ENCODE results near the gene NKX2-3. TPM values are rescaled to one million over a fixed set of nuclear protein-coding genes. Genes with fewer than 3 reads are reported as not detected.
A peak's percentile ranks its signal among the peaks of the same experiment; 100 is the strongest.

The NKX2-3 gene
- not detected in 2 replicates for total RNA-seq (2012; rRNA removed)

DNA sequence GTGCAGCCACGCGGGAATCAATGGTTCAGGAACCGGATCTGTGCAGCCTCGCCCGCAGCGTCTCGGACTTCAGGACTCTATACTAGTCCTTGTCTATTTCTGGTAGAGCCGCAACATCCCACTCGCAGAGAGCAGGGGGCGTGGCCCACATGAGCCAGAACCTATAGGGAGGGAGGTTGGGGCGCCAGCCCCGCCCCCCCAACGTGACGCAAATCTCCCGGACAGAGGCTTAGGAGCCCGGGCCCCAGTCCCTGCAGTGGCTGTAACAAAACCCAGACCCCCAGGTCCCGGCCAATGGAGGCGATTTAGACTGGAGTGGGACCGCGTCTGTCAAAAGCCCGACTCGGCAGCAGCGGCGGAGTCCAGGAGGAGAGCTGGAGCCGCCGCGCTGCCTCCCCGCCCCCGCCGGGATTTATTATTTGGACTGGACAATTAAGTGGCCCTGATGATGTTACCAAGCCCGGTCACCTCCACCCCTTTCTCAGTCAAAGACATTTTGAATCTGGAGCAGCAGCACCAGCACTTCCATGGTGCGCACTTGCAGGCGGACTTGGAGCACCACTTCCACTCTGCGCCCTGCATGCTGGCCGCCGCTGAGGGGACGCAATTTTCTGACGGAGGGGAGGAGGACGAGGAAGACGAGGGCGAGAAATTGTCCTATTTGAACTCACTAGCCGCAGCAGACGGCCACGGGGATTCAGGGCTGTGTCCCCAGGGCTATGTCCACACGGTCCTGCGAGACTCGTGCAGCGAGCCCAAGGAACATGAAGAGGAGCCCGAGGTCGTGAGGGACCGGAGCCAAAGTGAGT is at the start of gene NKX2-3:
Gene NKX2-3, plus strand, starts transcription at position 256 of the 809 bp plus-strand sequence. Its CDS starts 190 bp downstream, at position 446.
- peaks cover 96% of the 10 kb centered on the region for H3K27me3 ChIP-seq (ENCODE audit: control insufficient read depth, insufficient read depth, low read length)
- no peak within 1 kb of the TSS for H3K9ac ChIP-seq (ENCODE audit: low read depth, low read length)
- H3K36me3 ChIP-seq (ENCODE audit: insufficient read depth, low read length), result no peaks in the 10 kb centered on the region
- peaks cover 3% of the 10 kb centered on the region for H3K4me1 ChIP-seq (ENCODE audit: control insufficient read depth, insufficient read depth, low read length)
- peak within 1 kb of the TSS; percentile 30 for H3K4me3 ChIP-seq (ENCODE audit: low read length)
- H3K9me3 ChIP-seq (replicated peaks; ENCODE audit: low read length), result peaks cover 5% of the 10 kb centered on the region
- peak within 1 kb of the TSS; percentile 25 for H3K4me2 ChIP-seq (ENCODE audit: low read length)

GRCh38 chr10:99484626-99485581 is 47.8 kb upstream of the NKX2-3 start:
- H3K9ac ChIP-seq (ENCODE audit: low read depth, low read length), result no peak overlapping the region
- peaks cover 36% of the 10 kb centered on the region for H3K27me3 ChIP-seq (ENCODE audit: control insufficient read depth, insufficient read depth, low read length)
- no peak overlapping the region for H3K4me2 ChIP-seq (ENCODE audit: low read length)

DNA sequence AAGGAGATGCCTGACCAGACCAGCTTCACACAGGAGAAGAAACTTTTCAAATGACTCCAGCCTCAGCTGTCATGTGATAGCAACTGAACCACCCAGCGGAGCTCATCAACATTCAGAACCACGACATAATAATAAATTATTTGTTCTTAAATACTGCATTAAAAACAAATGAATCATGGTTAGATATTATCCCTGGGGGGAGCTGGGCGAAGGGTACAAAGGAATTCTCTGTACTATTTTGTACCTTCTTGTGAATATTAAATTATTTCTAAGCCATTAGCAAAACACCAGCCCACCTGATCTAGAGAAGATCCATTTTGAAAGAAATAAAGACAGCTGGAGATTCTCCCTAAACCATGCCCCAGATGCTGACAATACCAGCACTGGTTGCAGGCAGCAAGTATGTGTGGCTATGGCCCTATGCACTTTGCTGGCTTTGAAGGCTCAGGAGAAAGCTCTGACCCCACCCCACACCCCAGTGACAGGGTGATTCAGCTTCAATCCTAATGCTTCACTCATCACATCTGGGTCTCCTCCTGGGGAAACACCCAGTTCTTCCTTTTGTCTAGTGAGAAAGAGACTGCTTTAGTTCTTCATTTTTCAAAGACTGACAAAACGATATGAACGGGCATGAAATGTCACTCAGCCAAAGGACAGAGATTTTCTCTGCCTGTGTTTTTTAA is 45.5 kb upstream of the NKX2-3 start:
- H3K27me3 ChIP-seq (ENCODE audit: control insufficient read depth, insufficient read depth, low read length), result peaks cover 43% of the 10 kb centered on the region
- H3K36me3 ChIP-seq (ENCODE audit: insufficient read depth, low read length), result no peaks in the 10 kb centered on the region
- H3K4me2 ChIP-seq (ENCODE audit: low read length), result no peak overlapping the region
- no peak overlapping the region for H3K9ac ChIP-seq (ENCODE audit: low read depth, low read length)
- no peaks in the 10 kb centered on the region for H3K9me3 ChIP-seq (replicated peaks; ENCODE audit: low read length)
- no peak overlapping the region for H3K4me3 ChIP-seq (ENCODE audit: low read length)
- no peaks in the 10 kb centered on the region for H3K4me1 ChIP-seq (ENCODE audit: control insufficient read depth, insufficient read depth, low read length)

More at GRCh38 chr10:99484626-99485581, 47.8 kb upstream of the NKX2-3 start:
- Histone ChIP-seq H3K9me3 (replicated peaks; ENCODE audit: low read length) (no peaks in the 10 kb centered on the region), H3K36me3 (ENCODE audit: insufficient read depth, low read length) (no peaks in the 10 kb centered on the region), H3K4me1 (ENCODE audit: control insufficient read depth, insufficient read depth, low read length) (no peaks in the 10 kb centered on the region), H3K4me3 (ENCODE audit: low read length) (no peak overlapping the region)

GRCh38 chr10:99489271-99489670 is 43.5 kb upstream of the NKX2-3 start:
- no peak overlapping the region for H3K4me3 ChIP-seq (ENCODE audit: low read length)
- no peak overlapping the region for H3K4me2 ChIP-seq (ENCODE audit: low read length)
- peaks cover 34% of the 10 kb centered on the region for H3K27me3 ChIP-seq (ENCODE audit: control insufficient read depth, insufficient read depth, low read length)
- H3K4me1 ChIP-seq (ENCODE audit: control insufficient read depth, insufficient read depth, low read length), result no peaks in the 10 kb centered on the region
- H3K36me3 ChIP-seq (ENCODE audit: insufficient read depth, low read length), result no peaks in the 10 kb centered on the region
- no peaks in the 10 kb centered on the region for H3K9me3 ChIP-seq (replicated peaks; ENCODE audit: low read length)
- no peak overlapping the region for H3K9ac ChIP-seq (ENCODE audit: low read depth, low read length)

DNA sequence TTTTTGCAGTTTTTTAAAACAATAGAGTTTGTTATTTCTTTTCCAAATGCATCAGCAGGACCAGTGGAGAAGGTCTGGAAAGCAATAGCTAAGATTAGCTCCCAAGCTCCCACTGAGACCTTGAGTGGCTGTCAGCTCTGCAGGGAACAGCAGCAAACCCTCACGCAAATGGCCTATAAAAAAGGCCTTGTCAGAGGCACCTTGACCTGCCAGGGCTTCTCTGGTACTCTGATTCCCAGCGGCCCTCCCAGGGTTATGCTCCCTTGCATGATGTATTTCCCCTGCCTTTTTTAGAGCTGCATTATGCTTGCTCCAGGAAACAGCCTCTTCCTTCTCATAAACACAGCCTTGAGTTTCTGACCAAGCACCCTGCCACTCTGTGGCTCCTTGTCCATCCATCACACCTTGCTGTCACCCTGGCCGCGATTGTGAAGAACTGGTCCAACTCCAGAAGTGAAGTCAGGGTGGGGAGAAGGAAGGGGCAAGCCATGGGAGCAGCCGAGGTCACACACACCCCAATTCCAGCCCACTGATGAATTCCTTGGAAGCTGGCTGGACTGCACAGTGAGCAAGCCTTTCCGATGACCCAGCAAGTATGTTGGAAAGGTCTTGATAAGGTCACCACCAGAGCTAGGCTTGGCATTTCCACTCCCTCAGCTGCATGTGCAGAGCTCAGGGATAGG is 35.3 kb upstream of the NKX2-3 start:
- Histone ChIP-seq H3K9me3 (replicated peaks; ENCODE audit: low read length) (no peaks in the 10 kb centered on the region), H3K4me1 (ENCODE audit: control insufficient read depth, insufficient read depth, low read length) (no peaks in the 10 kb centered on the region), H3K27me3 (ENCODE audit: control insufficient read depth, insufficient read depth, low read length) (peaks cover 11% of the 10 kb centered on the region), H3K4me2 (ENCODE audit: low read length) (no peak overlapping the region), H3K4me3 (ENCODE audit: low read length) (no peak overlapping the region), H3K9ac (ENCODE audit: low read depth, low read length) (no peak overlapping the region), H3K36me3 (ENCODE audit: insufficient read depth, low read length) (no peaks in the 10 kb centered on the region)

- no peaks in the 10 kb centered on the region for H3K9me3 ChIP-seq (replicated peaks; ENCODE audit: low read length)
- H3K4me3 ChIP-seq (ENCODE audit: low read length), result no peak overlapping the region
- H3K27me3 ChIP-seq (ENCODE audit: control insufficient read depth, insufficient read depth, low read length), result peaks cover 5% of the 10 kb centered on the region
- no peaks in the 10 kb centered on the region for H3K36me3 ChIP-seq (ENCODE audit: insufficient read depth, low read length)
- H3K4me2 ChIP-seq (ENCODE audit: low read length), result no peak overlapping the region
- no peak overlapping the region for H3K9ac ChIP-seq (ENCODE audit: low read depth, low read length)
- H3K4me1 ChIP-seq (ENCODE audit: control insufficient read depth, insufficient read depth, low read length), result no peaks in the 10 kb centered on the region
These were observed 26.3 kb upstream of the NKX2-3 start for GRCh38 chr10:99506416-99506815.

DNA sequence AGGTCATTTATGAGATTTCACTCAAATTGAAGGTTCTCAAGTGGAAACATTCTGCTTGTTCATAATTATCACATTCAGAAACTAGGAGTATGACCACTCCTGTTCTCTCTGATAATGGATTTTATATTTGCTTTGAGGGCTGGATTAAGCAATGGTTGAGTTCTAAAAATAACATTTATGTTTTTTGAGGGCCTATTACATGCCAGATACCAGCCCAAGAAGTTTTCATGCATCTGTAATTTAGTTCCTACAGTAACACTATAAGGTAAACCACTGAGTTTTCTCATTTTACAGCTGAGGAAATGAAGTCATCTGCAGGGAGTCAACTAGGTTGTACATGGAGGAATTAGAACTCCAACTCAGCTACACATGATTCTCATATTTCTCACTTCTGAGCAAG is 25.5 kb upstream of the NKX2-3 start:
- Histone ChIP-seq H3K9ac (ENCODE audit: low read depth, low read length) (no peak overlapping the region), H3K27me3 (ENCODE audit: control insufficient read depth, insufficient read depth, low read length) (peaks cover 5% of the 10 kb centered on the region), H3K4me2 (ENCODE audit: low read length) (no peak overlapping the region), H3K9me3 (replicated peaks; ENCODE audit: low read length) (no peaks in the 10 kb centered on the region), H3K4me1 (ENCODE audit: control insufficient read depth, insufficient read depth, low read length) (no peaks in the 10 kb centered on the region), H3K36me3 (ENCODE audit: insufficient read depth, low read length) (no peaks in the 10 kb centered on the region), H3K4me3 (ENCODE audit: low read length) (no peak overlapping the region)

GRCh38 chr10:99513061-99513460 is 19.7 kb upstream of the NKX2-3 start:
- no peak overlapping the region for H3K9ac ChIP-seq (ENCODE audit: low read depth, low read length)
- no peaks in the 10 kb centered on the region for H3K4me1 ChIP-seq (ENCODE audit: control insufficient read depth, insufficient read depth, low read length)
- peaks cover 27% of the 10 kb centered on the region for H3K27me3 ChIP-seq (ENCODE audit: control insufficient read depth, insufficient read depth, low read length)
- no peaks in the 10 kb centered on the region for H3K9me3 ChIP-seq (replicated peaks; ENCODE audit: low read length)
- no peaks in the 10 kb centered on the region for H3K36me3 ChIP-seq (ENCODE audit: insufficient read depth, low read length)
- H3K4me3 ChIP-seq (ENCODE audit: low read length), result no peak overlapping the region
- H3K4me2 ChIP-seq (ENCODE audit: low read length), result no peak overlapping the region

DNA sequence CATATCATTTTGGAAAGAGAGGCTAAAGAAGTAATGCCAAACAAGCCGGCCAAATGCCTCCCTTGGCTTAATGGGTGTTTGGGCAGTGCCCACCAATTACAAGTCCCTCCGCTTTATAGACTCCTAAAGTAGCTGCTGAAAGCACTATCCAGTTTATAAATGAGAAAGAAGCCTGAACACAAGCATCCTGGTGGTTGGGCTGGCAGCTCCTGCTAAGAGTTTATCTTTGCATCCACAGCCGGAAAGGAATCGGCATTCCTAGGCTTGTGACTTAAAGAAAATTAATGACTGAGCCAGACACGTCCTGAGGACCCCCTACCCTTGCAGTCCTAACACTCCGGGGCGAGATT is 13.1 kb upstream of the NKX2-3 start:
- Histone ChIP-seq H3K4me2 (ENCODE audit: low read length) (no peak overlapping the region), H3K27me3 (ENCODE audit: control insufficient read depth, insufficient read depth, low read length) (peaks cover 81% of the 10 kb centered on the region), H3K9ac (ENCODE audit: low read depth, low read length) (no peak overlapping the region), H3K36me3 (ENCODE audit: insufficient read depth, low read length) (no peaks in the 10 kb centered on the region), H3K9me3 (replicated peaks; ENCODE audit: low read length) (no peaks in the 10 kb centered on the region), H3K4me1 (ENCODE audit: control insufficient read depth, insufficient read depth, low read length) (no peaks in the 10 kb centered on the region), H3K4me3 (ENCODE audit: low read length) (no peak overlapping the region)

GRCh38 chr10:99520040-99520846 is 12.5 kb upstream of the NKX2-3 start:
- H3K4me3 ChIP-seq (ENCODE audit: low read length), result no peak overlapping the region
- no peaks in the 10 kb centered on the region for H3K36me3 ChIP-seq (ENCODE audit: insufficient read depth, low read length)
- H3K9me3 ChIP-seq (replicated peaks; ENCODE audit: low read length), result no peaks in the 10 kb centered on the region
- H3K9ac ChIP-seq (ENCODE audit: low read depth, low read length), result no peak overlapping the region
- H3K4me1 ChIP-seq (ENCODE audit: control insufficient read depth, insufficient read depth, low read length), result no peaks in the 10 kb centered on the region
- peaks cover 82% of the 10 kb centered on the region for H3K27me3 ChIP-seq (ENCODE audit: control insufficient read depth, insufficient read depth, low read length)
- H3K4me2 ChIP-seq (ENCODE audit: low read length), result no peak overlapping the region

Measured in skeletal muscle satellite cell (primary cell).